Body of pancreas (tissue), 4 donors: ENCODE results near the gene CACYBP. TPM values are rescaled to one million over a fixed set of nuclear protein-coding genes. Genes with fewer than 3 reads are reported as not detected.

Experiments used
- ATAC-seq: fragments of 150-250 bp; one replicate; pipeline ENCODE4 v1.9.1; 2016
- DNase-seq, 4 donors: peaks; one replicate each; pipeline ENCODE4 v3.0.0-alpha.2; 2019
- H3K27ac ChIP-seq, 4 donors: fragments of 200-600 bp; sonication (generic); 1 replicate in 3 of 4; 2 replicates in 1 of 4; pipeline versions ENCODE4 v1.5.1 to v1.6.1; 2016 to 2019; ENCODE audit warnings: mild to moderate bottlenecking in 1 of 4, mixed read lengths in 1 of 4, moderate library complexity in 1 of 4
- H3K27me3 ChIP-seq, 2 donors: fragments of 200-600 bp; sonication (generic); one replicate each; pipeline ENCODE4 v1.6.0; 2016; ENCODE audit warnings: mild to moderate bottlenecking in 1 of 2
- H3K36me3 ChIP-seq, 2 donors: fragments of 200-600 bp; sonication (generic); replicated peaks in 1 of 2; 2 replicates each; pipeline ENCODE4 v1.5.1; 2016; ENCODE audit warnings: low read depth in 2 of 2; ENCODE audit not compliant: insufficient read depth in 1 of 2
- H3K4me1 ChIP-seq: fragments of 200-600 bp; sonication (generic); one replicate; pipeline ENCODE4 v1.6.0; 2016
- H3K4me3 ChIP-seq, 2 donors: fragments of 200-600 bp; sonication (generic); 1 replicate in 1 of 2; 2 replicates in 1 of 2; pipeline ENCODE4 v1.5.1; 2016 to 2019
- H3K9me3 ChIP-seq, 3 donors: fragments of 200-600 bp; sonication (generic); 1 replicate in 2 of 3; 2 replicates in 1 of 3; pipeline ENCODE4 v1.5.1; 2016
- POLR2A ChIP-seq, 3 donors: fragments of 450-650 bp; IDR thresholded peaks; one replicate each; pipeline ENCODE4 v1.6.1; 2016; ENCODE audit warnings: antibody characterized with exemption in 3 of 3, mild to moderate bottlenecking in 2 of 3
- WGBS, 2 donors: methylation state at CpG; one replicate each; pipeline ENCODE4 v1.1.5; 2017; 5-methylcytosine and 5-hydroxymethylcytosine counted together
- intact Hi-C: fragments of 100-400 bp; cut with DNase I; formaldehyde crosslinking; loops from one replicate; pipeline ENCODE4 v1.15.1; 2023
- total RNA-seq, 2 donors: library from RNA; depleted of rRNA; stranded (reverse); fragments of >200 nt; gene quantifications; one replicate each; pipeline ENCODE4 v1.1.0, GENCODE V29; 2016
- TF ChIP-seq, protein P1 (sequence below), 7 experiments: fragments of 450-650 bp in 4 of 7; fragments of 200-600 bp in 3 of 7; sonication (generic) in 3 of 7; IDR thresholded peaks; one replicate each; pipeline ENCODE4 v1.5.1; 2016 to 2019; ENCODE audit warnings: antibody characterized with exemption in 7 of 7

Gene CACYBP
- total RNA-seq, 2 donors from 2014 or later, result 43.5 to 86.9 TPM

DNA sequence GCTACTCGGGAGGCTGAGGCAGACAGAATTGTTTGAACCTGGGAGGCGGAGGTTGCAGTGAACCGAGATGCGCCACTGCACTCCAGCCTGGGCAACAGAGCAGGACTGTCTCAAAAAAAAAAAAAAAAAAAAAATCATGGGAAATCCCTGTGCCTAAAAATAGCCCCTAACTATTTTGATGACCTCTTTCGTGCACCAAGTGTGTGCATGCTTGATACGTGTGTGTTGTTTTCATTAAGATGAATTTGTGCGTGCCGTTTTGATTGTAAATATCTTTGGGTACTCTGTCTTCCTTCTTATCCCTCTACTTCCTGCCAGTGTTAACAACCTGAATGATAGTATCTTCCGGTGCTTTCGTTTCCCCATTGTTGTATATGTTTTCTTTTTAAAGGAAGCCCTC, 9.8 kb downstream of the CACYBP start:
- 83 to 93% methylated on average over 10 of the region's 10 CpGs for WGBS, 2 donors
- Histone ChIP-seq H3K27ac (no peak overlapping the region), H3K9me3 (no peaks in the 10 kb centered on the region), H3K4me1 (no peaks in the 10 kb centered on the region), H3K4me3 (no peak overlapping the region), H3K27me3 (no peaks in the 10 kb centered on the region), H3K36me3 (peaks cover 0 to 18% of the 10 kb centered on the region in 2 donors)
- no peak for TF ChIP-seq POLR2A (IDR thresholded peaks at IDR 0.05)
- TF ChIP-seq, protein P1, sequence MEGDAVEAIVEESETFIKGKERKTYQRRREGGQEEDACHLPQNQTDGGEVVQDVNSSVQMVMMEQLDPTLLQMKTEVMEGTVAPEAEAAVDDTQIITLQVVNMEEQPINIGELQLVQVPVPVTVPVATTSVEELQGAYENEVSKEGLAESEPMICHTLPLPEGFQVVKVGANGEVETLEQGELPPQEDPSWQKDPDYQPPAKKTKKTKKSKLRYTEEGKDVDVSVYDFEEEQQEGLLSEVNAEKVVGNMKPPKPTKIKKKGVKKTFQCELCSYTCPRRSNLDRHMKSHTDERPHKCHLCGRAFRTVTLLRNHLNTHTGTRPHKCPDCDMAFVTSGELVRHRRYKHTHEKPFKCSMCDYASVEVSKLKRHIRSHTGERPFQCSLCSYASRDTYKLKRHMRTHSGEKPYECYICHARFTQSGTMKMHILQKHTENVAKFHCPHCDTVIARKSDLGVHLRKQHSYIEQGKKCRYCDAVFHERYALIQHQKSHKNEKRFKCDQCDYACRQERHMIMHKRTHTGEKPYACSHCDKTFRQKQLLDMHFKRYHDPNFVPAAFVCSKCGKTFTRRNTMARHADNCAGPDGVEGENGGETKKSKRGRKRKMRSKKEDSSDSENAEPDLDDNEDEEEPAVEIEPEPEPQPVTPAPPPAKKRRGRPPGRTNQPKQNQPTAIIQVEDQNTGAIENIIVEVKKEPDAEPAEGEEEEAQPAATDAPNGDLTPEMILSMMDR (IDR thresholded peaks at IDR 0.05), result no peak
- no peak for DNase-seq
- no peak for ATAC-seq
- intact Hi-C loops, result no loop called here

DNA sequence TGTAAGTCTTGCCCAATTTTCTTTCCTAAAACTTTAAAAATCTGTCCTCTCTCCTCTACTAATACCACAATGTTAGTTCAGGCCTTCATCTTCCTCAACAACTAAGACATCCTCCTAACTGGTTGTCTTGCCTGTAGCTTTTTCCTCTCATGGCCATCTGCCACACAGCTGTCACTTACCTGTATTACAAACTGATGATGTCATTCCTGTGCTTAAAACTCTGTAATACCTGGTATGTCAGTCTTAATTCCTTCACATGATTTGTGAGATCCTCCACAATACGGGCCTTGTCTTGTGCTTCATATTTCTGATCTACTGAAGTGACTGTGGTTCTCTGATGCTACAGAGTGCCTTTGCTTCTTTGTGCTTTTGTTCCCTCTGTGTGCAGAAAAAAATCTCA, 13.7 kb downstream of the CACYBP start:
- H3K4me3 ChIP-seq, result no peak overlapping the region
- intact Hi-C loops, result no loop called here
- H3K27me3 ChIP-seq, result no peaks in the 10 kb centered on the region
- WGBS, 2 donors, result 70 to 88% methylated on average over 1 of the region's 1 CpG
- peaks cover 0 to 41% of the 10 kb centered on the region in 2 donors for H3K36me3 ChIP-seq
- no peaks in the 10 kb centered on the region for H3K4me1 ChIP-seq
- no peak overlapping the region for H3K27ac ChIP-seq
- no peak for TF ChIP-seq POLR2A (IDR thresholded peaks at IDR 0.05)
- TF ChIP-seq, protein P1 (IDR thresholded peaks at IDR 0.05), result no peak
- H3K9me3 ChIP-seq, result no peaks in the 10 kb centered on the region
- no peak for DNase-seq
- ATAC-seq, result no peak

DNA sequence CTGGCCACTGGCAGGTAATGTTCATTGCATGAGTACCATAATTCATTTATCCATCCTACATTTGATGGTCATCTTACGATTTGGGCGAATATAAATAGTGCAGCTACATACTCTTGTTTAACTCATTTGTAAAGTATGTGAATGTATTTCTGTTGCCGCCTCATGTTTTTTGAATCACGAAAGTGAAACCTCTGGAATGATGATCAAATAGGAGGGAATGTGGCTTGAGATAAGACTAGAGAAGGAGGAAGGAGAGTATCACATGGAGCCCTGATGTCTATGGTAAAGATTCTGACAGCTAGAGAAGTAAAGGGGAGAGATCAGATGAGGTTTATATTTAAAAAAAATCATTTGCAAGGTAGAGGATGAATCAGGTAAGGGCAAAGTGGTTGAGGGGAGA, 15.5 kb downstream of the CACYBP start:
- no peak overlapping the region for H3K27ac ChIP-seq
- ATAC-seq (no peak), DNase-seq (no peak)
- TF ChIP-seq POLR2A (IDR thresholded peaks at IDR 0.05), result no peak
- TF ChIP-seq, protein P1 (IDR thresholded peaks at IDR 0.05), result no peak
- no peaks in the 10 kb centered on the region for H3K9me3 ChIP-seq
- H3K4me1 ChIP-seq, result no peaks in the 10 kb centered on the region
- 90 to 92% methylated on average over 4 of the region's 4 CpGs for WGBS, 2 donors
- no peaks in the 10 kb centered on the region for H3K27me3 ChIP-seq
- H3K4me3 ChIP-seq, result no peak overlapping the region
- H3K36me3 ChIP-seq, result peaks cover 0 to 42% of the 10 kb centered on the region in 2 donors
- intact Hi-C loops, result no loop called here

DNA sequence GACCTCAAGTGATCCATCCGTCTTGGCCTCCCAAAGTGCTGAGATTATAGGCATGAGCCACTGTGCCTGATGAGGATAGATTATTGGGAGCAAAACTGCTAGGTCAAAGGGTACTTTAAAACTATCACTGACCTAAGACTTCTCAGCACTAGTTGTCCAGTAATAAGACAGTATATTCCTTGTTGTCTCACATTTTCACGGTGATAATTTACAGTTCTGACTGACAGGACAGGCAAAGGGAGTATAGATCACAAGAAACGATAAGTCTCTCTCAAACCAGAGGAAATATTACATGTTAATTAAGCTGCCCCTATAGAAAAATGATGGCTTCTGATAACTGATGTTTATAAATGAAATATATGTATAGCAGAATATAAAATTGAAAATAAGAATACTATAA, 19.8 kb downstream of the CACYBP start:
- intact Hi-C loops, result no loop called here
- WGBS, 2 donors, result 76 to 87% methylated on average over 3 of the region's 3 CpGs

More for the DNA sequence above, 19.8 kb downstream of the CACYBP start:
- Histone ChIP-seq H3K27ac (no peak overlapping the region), H3K36me3 (peaks cover 0 to 26% of the 10 kb centered on the region in 2 donors), H3K4me1 (peaks cover 12% of the 10 kb centered on the region), H3K9me3 (no peaks in the 10 kb centered on the region), H3K27me3 (no peaks in the 10 kb centered on the region), H3K4me3 (no peak overlapping the region)
- DNase-seq, result no peak
- ATAC-seq, result no peak
- TF ChIP-seq, protein P1 (IDR thresholded peaks at IDR 0.05), result no peak
- TF ChIP-seq POLR2A (IDR thresholded peaks at IDR 0.05), result no peak
